ENCODE results near the gene ST8SIA3.
"Not testable (repeated sequence)": the region's sequence is repeated elsewhere in the genome, so short reads cannot be mapped to it uniquely, and the experiment has no call there.

Gene ST8SIA3

DNA sequence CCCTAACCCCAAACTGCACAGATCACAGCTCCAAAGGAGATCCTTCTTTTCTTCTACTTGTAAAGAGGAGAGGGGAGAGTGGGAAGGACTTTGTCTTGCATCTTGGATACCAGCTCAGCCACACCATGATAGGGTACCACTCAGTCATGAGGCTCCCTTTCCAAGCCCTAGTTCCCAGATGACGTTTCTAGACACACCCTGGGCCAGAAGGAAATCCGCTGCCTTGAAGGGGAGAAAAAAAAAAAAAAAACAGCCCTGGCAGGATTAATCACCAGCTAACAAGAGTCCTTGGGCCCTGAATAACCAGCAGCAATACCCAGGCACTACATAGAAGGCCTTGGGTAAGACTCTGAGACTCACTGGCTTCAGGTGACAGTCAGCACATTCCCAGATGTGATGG, 36.9 kb downstream of the ST8SIA3 start:
- TF ChIP-seq, protein P1, sequence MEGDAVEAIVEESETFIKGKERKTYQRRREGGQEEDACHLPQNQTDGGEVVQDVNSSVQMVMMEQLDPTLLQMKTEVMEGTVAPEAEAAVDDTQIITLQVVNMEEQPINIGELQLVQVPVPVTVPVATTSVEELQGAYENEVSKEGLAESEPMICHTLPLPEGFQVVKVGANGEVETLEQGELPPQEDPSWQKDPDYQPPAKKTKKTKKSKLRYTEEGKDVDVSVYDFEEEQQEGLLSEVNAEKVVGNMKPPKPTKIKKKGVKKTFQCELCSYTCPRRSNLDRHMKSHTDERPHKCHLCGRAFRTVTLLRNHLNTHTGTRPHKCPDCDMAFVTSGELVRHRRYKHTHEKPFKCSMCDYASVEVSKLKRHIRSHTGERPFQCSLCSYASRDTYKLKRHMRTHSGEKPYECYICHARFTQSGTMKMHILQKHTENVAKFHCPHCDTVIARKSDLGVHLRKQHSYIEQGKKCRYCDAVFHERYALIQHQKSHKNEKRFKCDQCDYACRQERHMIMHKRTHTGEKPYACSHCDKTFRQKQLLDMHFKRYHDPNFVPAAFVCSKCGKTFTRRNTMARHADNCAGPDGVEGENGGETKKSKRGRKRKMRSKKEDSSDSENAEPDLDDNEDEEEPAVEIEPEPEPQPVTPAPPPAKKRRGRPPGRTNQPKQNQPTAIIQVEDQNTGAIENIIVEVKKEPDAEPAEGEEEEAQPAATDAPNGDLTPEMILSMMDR (IDR thresholded peaks at IDR 0.05; ENCODE audit: insufficient read depth, low read depth, low read length, missing control alignments): no peak
- H3K4me3 ChIP-seq (ENCODE audit: low read depth, low read length): no peak overlapping the region
- no peak for DNase-seq (ENCODE audit: low read depth)

DNA sequence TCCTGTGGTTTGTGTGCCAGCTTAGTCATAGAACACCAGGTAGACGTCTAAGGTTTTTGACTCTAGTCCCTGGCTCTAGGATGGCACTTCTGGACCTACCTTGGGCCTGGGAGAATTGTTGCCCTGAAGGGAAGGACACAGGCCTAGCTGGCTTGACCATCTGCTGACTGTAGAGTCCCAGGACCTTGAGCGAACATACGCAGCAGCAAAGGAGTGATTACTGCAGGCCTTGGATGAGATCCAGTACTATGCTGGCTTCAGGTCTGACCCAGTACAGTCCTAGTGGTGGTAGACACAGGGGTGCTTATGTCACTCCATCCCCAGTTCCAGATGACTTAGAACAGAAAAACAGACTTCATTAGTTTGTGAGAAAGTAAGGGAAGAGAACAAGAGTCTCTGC, 37.7 kb downstream of the ST8SIA3 start:
- no peak overlapping the region for H3K4me3 ChIP-seq (ENCODE audit: low read depth, low read length)
- DNase-seq (ENCODE audit: low read depth): no peak
- TF ChIP-seq, protein P1 (IDR thresholded peaks at IDR 0.05; ENCODE audit: insufficient read depth, low read depth, low read length, missing control alignments): no peak

- not testable (repeated sequence) for H3K4me3 ChIP-seq (ENCODE audit: low read depth, low read length); DNase-seq (ENCODE audit: low read depth)
Measured at GRCh38 chr18:57394749-57395148, 42.4 kb downstream of the ST8SIA3 start.

- not testable (repeated sequence) for H3K4me3 ChIP-seq (ENCODE audit: low read depth, low read length); DNase-seq (ENCODE audit: low read depth)
Measured at GRCh38 chr18:57396831-57397230, 44.5 kb downstream of the ST8SIA3 start.

DNA sequence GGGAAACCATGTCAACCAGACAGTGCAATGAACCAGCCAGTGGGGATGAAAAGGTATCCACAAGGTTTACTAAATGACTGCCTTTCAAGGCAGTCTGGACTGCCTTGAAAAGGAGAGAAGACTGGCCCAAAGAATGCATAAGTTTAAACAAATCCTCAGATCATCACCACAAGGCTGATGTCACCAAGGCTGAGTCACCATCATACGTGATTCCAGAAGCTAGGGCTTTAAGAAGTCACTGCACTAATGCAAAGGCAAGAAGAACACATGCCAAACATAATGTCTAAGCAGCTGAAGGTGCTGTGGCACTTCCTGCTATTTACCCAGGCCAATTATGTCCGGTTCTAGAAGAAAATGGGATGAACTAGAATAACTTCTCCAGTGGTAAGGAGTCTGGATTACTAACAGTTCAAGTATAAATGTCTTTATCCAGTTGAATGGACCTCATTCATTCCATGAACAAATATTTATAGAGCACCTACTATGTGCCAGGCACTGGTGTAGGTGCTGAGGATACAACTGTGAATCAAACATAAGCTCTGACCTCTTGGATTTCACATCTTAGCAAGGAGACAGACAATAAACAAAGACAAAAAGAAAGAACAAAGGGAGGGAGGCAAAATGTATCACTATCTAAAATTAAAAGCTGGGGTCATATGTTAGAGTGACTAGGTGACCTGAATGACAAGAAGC, 45.2 kb downstream of the ST8SIA3 start:
- TF ChIP-seq, protein P1 (IDR thresholded peaks at IDR 0.05; ENCODE audit: insufficient read depth, low read depth, low read length, missing control alignments): no peak
- DNase-seq (ENCODE audit: low read depth): no peak
- no peak overlapping the region for H3K4me3 ChIP-seq (ENCODE audit: low read depth, low read length)

DNA sequence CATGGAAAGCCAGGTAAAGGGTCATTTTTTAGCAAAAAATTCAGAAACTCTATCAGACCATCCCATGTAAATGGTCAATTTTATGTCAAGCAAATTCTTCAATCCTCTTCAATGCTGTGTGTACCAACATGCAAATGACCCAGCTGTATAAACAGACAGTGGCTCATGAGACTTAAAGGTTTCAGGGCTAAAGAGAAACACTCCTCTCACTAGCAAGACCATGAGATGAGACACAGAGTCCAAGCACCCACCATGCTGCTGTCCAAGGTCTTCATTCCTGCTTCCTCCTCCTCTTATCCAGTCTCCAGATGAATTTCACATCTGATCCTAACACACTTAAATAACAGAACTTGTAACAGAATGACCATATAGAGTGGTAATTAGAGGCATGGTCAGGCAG, 52.0 kb downstream of the ST8SIA3 start:
- H3K4me3 ChIP-seq (ENCODE audit: low read depth, low read length): no peak overlapping the region
- TF ChIP-seq, protein P1 (IDR thresholded peaks at IDR 0.05; ENCODE audit: insufficient read depth, low read depth, low read length, missing control alignments): no peak
- no peak for DNase-seq (ENCODE audit: low read depth)

- no peak overlapping the region for H3K4me3 ChIP-seq (ENCODE audit: low read depth, low read length)
- DNase-seq (ENCODE audit: low read depth): no peak
- TF ChIP-seq, protein P1 (IDR thresholded peaks at IDR 0.05; ENCODE audit: insufficient read depth, low read depth, low read length, missing control alignments): no peak
Measured at GRCh38 chr18:57409650-57410049, 57.3 kb downstream of the ST8SIA3 start.

- DNase-seq (ENCODE audit: low read depth): no peak
- TF ChIP-seq, protein P1 (IDR thresholded peaks at IDR 0.05; ENCODE audit: insufficient read depth, low read depth, low read length, missing control alignments): no peak
- no peak overlapping the region for H3K4me3 ChIP-seq (ENCODE audit: low read depth, low read length)
Measured at GRCh38 chr18:57410749-57411148, 58.4 kb downstream of the ST8SIA3 start.
